B cell (primary cell): ENCODE data around the gene KCNQ5. TPM values are rescaled to one million over a fixed set of nuclear protein-coding genes. Genes with fewer than 3 reads are reported as not detected.

Experiments
- ATAC-seq: fragments of 200-7000 bp; cut with Tn5 transposase; one replicate; pipeline ENCODE4 v1.10.0; 2021; ENCODE audit warnings: low read depth, mild to moderate bottlenecking, moderate number of reproducible peaks, moderate library complexity
- CTCF ChIA-PET: fragments of 350-600 bp; sonication (Branson Sonifier 250); formaldehyde crosslinking; loops from one replicate; lab custom pipeline; 2021; ENCODE audit warnings: antibody characterized with exemption, inconsistent platforms; lab: Charles Lee
- POLR2A ChIA-PET: fragments of 350-600 bp; sonication (Branson Sonifier 250); formaldehyde crosslinking; loops from one replicate; lab custom pipeline; 2021; ENCODE audit warnings: antibody characterized with exemption; lab: Charles Lee
- DNase-seq: peaks from one replicate; pipeline ENCODE4 v3.0.0; 2013
- H2AFZ ChIP-seq: 2 replicates; pipeline ENCODE4 v1.6.1; 2012; ENCODE audit warnings: mild to moderate bottlenecking, low read depth, low read length; ENCODE audit not compliant: insufficient read depth, poor library complexity, severe bottlenecking
- H3K27ac ChIP-seq, 2 donors: 1 replicate in 1 of 2; 2 replicates in 1 of 2; pipeline ENCODE4 v1.5.1; 2012 to 2013; ENCODE audit warnings: low read length in 2 of 2, mild to moderate bottlenecking in 2 of 2, moderate library complexity in 1 of 2
- H3K27me3 ChIP-seq, 4 experiments: fragments of 200-600 bp in 1 of 4; sonication (generic) in 1 of 4; replicated peaks in 1 of 4; 1 replicate in 2 of 4; 2 replicates in 2 of 4; pipeline versions ENCODE4 v1.6.1 to v1.7.0; 2013 to 2016; ENCODE audit warnings: low read length in 3 of 4, mild to moderate bottlenecking in 2 of 4, mixed read lengths in 1 of 4, moderate library complexity in 1 of 4; ENCODE audit not compliant: insufficient read depth in 4 of 4, control insufficient read depth in 3 of 4; ENCODE audit errors: control extremely low read depth in 1 of 4
- H3K36me3 ChIP-seq, 2 experiments: replicated peaks in 1 of 2; 1 replicate in 1 of 2; 2 replicates in 1 of 2; pipeline versions ENCODE4 v1.6.1 to v1.7.1; 2013; ENCODE audit warnings: low read length in 1 of 2; ENCODE audit not compliant: insufficient read depth in 2 of 2, control insufficient read depth in 1 of 2; ENCODE audit errors: control extremely low read depth in 1 of 2, extremely low read depth in 1 of 2
- H3K4me1 ChIP-seq, 2 donors: fragments of 200-600 bp in 1 of 2; sonication (generic) in 1 of 2; 1 replicate in 1 of 2; 2 replicates in 1 of 2; pipeline versions ENCODE4 v1.5.1 to v1.6.1; 2013 to 2017; ENCODE audit warnings: low read length in 2 of 2; ENCODE audit not compliant: control insufficient read depth in 2 of 2, insufficient read depth in 2 of 2
- H3K4me2 ChIP-seq: replicated peaks from 2 replicates; pipeline ENCODE3; 2012; ENCODE audit warnings: mild to moderate bottlenecking, low read depth, low read length; ENCODE audit not compliant: poor library complexity, severe bottlenecking
- H3K4me3 ChIP-seq, 5 experiments: fragments of 200-600 bp in 1 of 5; sonication (generic) in 1 of 5; 1 replicate in 3 of 5; 2 replicates in 2 of 5; pipeline versions ENCODE4 v1.5.1 to v1.7.0; 2011 to 2016; ENCODE audit warnings: low read length in 4 of 5, mild to moderate bottlenecking in 4 of 5, low read depth in 2 of 5, control low read depth in 1 of 5, moderate library complexity in 1 of 5; ENCODE audit not compliant: insufficient read depth in 1 of 5; ENCODE audit errors: control extremely low read depth in 1 of 5, extremely low read depth in 1 of 5
- H3K79me2 ChIP-seq: fragments of 200-600 bp; sonication (generic); one replicate; pipeline ENCODE4 v1.6.0; 2016; ENCODE audit warnings: low read length; ENCODE audit not compliant: control insufficient read depth, insufficient read depth
- H3K9ac ChIP-seq: fragments of 200-600 bp; sonication (generic); 2 replicates; pipeline ENCODE4 v1.6.1; 2017; ENCODE audit warnings: mild to moderate bottlenecking, low read length, moderate library complexity
- H3K9me3 ChIP-seq, 3 donors: one replicate each; pipeline versions ENCODE4 v1.6.1 to v1.7.1; 2013; ENCODE audit warnings: low read length in 2 of 3; ENCODE audit not compliant: control insufficient read depth in 2 of 3, insufficient read depth in 1 of 3; ENCODE audit errors: control extremely low read depth in 1 of 3
- H4K20me1 ChIP-seq: 2 replicates; pipeline ENCODE4 v1.6.0; 2012; ENCODE audit warnings: mild to moderate bottlenecking, low read length; ENCODE audit not compliant: insufficient read depth, control insufficient read depth, poor library complexity, severe bottlenecking
- H3K27ac Mint-ChIP-seq: one replicate; pipeline ENCODE4 v1.8.0; 2021; ENCODE audit warnings: mixed read lengths
- H3K27me3 Mint-ChIP-seq: one replicate; pipeline ENCODE4 v1.8.0; 2021; ENCODE audit warnings: mixed read lengths
- H3K4me1 Mint-ChIP-seq: one replicate; pipeline ENCODE4 v1.8.0; 2021; ENCODE audit warnings: mixed read lengths
- H3K4me3 Mint-ChIP-seq: one replicate; pipeline ENCODE4 v1.8.0; 2021; ENCODE audit warnings: mixed read lengths
- H3K9me3 Mint-ChIP-seq: one replicate; pipeline ENCODE4 v1.8.0; 2022; ENCODE audit warnings: mixed read lengths; ENCODE audit not compliant: insufficient read depth
- EZH2 ChIP-seq: IDR thresholded peaks from 2 replicates; pipeline ENCODE4 v1.6.1; 2012; ENCODE audit warnings: borderline replicate concordance, low read depth, mild to moderate bottlenecking, moderate library complexity, low read length; ENCODE audit not compliant: insufficient read depth, poor library complexity, severe bottlenecking
- WGBS: methylation state at CpG from one replicate; pipeline ENCODE4 v1.1.5; 2013; ENCODE audit warnings: missing lambda C conversion rate; ENCODE audit not compliant: insufficient coverage; 5-methylcytosine and 5-hydroxymethylcytosine counted together
- intact Hi-C: fragments of 100-400 bp; cut with micrococcal nuclease; formaldehyde crosslinking; loops from one replicate; pipeline ENCODE4 v1.10.0; 2022
- polyA plus RNA-seq: library from polyadenylated mRNA; depleted of rRNA; stranded (reverse); fragments of >200 nt; gene quantifications from 2 replicates; pipeline ENCODE4 v1.2.3, GENCODE V29; 2012
- total RNA-seq, 2 donors: library from RNA; stranded (reverse); fragments of 120-200 nt in 1 of 2; gene quantifications; 1 replicate in 1 of 2; 2 replicates in 1 of 2; pipeline versions ENCODE4 v1.2.3 to v1.2.4, GENCODE V29; 2013 to 2022
- TF ChIP-seq, protein P1 (sequence below): fragments of 200-600 bp; IDR thresholded peaks from one replicate; pipeline ENCODE4 v1.8.0; 2022; ENCODE audit warnings: antibody characterized with exemption, mild to moderate bottlenecking

Gene KCNQ5
- total and polyA plus RNA-seq, 2 donors (not counting 1 experiment from before 2014, with no cell fraction given), result 2.3 to 9.4 TPM

DNA sequence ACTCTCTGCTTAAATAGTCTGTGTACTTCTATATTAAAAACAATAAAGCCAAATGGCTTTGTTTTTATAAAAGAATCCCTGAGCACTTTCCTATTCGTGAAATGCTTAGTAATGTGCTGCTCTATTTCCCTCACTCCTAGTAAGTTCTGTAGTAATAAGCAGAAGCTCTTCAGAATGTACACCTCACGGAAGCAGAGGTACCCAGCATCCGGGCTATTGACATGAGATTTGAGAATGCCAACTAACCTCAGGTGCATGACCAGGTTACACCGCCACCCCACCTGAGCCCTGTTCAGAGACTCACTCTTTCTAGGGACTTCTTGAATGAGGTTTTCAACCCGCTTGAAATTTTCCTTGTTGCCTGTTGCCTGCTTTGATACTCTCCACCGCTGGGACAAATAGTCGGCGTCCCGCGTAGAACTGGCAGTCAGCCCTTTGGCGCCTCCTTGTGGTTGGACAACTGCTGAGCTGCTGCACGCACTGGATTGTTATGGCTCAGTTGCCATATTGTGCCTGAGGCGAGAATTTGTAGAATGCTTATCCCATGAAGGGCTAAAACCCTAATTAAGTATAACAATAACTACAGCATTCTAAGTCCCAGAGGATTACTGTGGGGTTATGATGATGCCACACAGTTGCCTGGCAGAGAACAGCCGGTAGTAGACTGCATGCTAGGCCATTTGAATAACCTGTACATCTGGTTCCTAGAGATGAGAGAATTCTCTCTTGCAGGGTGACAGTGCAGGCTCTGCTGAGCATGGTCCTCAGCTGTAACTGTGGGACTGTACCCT is 508.0 kb downstream of the KCNQ5 start:
- Mint-ChIP-seq H3K9me3 (no peaks in the 10 kb centered on the region), H3K4me1 (peaks cover 7% of the 10 kb centered on the region), H3K4me3 (peak overlapping the region; percentile 61), H3K27ac (no peak overlapping the region), H3K27me3 (no peaks in the 10 kb centered on the region)
- H3K9me3 ChIP-seq, result peaks cover 0 to 3% (median 0%) of the 10 kb centered on the region in 3 donors
- peak overlapping the region; percentile 59 for H3K4me2 ChIP-seq
- ATAC-seq (peak; percentile 93), DNase-seq (peak; percentile 82)
- intact Hi-C loops, result loop anchor here (1.0 to 5.0 kb wide), 5 partner anchors 51 to 718 kb away; no protein-coding TSS in a partner anchor
- peaks cover 3 to 6% of the 10 kb centered on the region in 2 donors for H3K4me1 ChIP-seq
- peak overlapping the region in 3 of 5 experiments; percentile 3 to 36 (median 25) for H3K4me3 ChIP-seq
- POLR2A ChIA-PET, result interaction anchor here (1.1 to 1.3 kb wide), 2 partner anchors 509 to 513 kb away, joined by 3 read pairs; no protein-coding TSS in a partner anchor
- 31% methylated on average over 10 of the region's 14 CpGs for WGBS
- H3K27me3 ChIP-seq, result no peaks in the 10 kb centered on the region
- no peaks in the 10 kb centered on the region for H3K36me3 ChIP-seq
- CTCF ChIA-PET, result interaction anchor here (0.5 to 14.4 kb wide), 30 partner anchors 8 to 760 kb away, joined by 3 to 586 read pairs (median 4); partner anchors contain the start of gene KCNQ5
- peak overlapping the region; percentile 42 for H3K9ac ChIP-seq
- TF ChIP-seq, protein P1, sequence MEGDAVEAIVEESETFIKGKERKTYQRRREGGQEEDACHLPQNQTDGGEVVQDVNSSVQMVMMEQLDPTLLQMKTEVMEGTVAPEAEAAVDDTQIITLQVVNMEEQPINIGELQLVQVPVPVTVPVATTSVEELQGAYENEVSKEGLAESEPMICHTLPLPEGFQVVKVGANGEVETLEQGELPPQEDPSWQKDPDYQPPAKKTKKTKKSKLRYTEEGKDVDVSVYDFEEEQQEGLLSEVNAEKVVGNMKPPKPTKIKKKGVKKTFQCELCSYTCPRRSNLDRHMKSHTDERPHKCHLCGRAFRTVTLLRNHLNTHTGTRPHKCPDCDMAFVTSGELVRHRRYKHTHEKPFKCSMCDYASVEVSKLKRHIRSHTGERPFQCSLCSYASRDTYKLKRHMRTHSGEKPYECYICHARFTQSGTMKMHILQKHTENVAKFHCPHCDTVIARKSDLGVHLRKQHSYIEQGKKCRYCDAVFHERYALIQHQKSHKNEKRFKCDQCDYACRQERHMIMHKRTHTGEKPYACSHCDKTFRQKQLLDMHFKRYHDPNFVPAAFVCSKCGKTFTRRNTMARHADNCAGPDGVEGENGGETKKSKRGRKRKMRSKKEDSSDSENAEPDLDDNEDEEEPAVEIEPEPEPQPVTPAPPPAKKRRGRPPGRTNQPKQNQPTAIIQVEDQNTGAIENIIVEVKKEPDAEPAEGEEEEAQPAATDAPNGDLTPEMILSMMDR, result peak; percentile 100
- no peak for TF ChIP-seq EZH2
- H2AFZ ChIP-seq, result peak overlapping the region; percentile 64
- no peaks in the 10 kb centered on the region for H3K79me2 ChIP-seq
- H3K27ac ChIP-seq, result no peak overlapping the region
- H4K20me1 ChIP-seq, result no peaks in the 10 kb centered on the region

DNA sequence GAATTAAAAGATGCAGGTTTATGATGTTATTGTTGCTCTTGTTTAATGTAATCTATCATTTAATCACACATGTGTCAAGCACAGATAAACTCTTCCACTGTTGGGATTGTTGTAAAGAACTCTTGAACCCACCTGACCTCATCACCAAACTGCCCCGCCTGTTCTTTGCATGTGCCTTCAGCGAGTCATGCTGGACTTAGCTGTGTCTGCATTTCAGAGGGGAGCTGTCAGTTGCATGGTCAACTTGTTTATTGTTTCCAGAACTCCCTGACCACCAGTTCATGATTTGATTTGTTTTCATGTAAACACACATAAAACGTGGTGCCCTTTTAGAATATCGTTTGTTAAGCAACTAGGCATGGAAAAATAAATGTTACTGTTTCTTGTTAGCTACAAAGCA is 509.8 kb downstream of the KCNQ5 start:
- no peaks in the 10 kb centered on the region for H3K27me3 ChIP-seq
- H2AFZ ChIP-seq, result no peak overlapping the region
- intact Hi-C loops, result loop anchor here (5.0 kb wide), 1 partner anchor 196 kb away; no protein-coding TSS in a partner anchor
- peaks cover 3 to 6% of the 10 kb centered on the region in 2 donors for H3K4me1 ChIP-seq
- POLR2A ChIA-PET, result no interaction called here
- Mint-ChIP-seq H3K4me3 (no peak overlapping the region), H3K27me3 (no peaks in the 10 kb centered on the region), H3K4me1 (peaks cover 7% of the 10 kb centered on the region), H3K9me3 (no peaks in the 10 kb centered on the region), H3K27ac (no peak overlapping the region)
- H3K4me3 ChIP-seq, result no peak overlapping the region
- CTCF ChIA-PET, result interaction anchor here (0.6 to 14.4 kb wide), 10 partner anchors 10 to 718 kb away, joined by 3 to 586 read pairs (median 4); partner anchors contain the start of gene KCNQ5
- no peaks in the 10 kb centered on the region for H4K20me1 ChIP-seq
- no peak for DNase-seq
- no peak for ATAC-seq
- H3K79me2 ChIP-seq, result no peaks in the 10 kb centered on the region
- WGBS, result 100% methylated on average over 2 of the region's 4 CpGs
- no peak overlapping the region for H3K4me2 ChIP-seq
- H3K27ac ChIP-seq, result no peak overlapping the region
- no peak overlapping the region for H3K9ac ChIP-seq
- TF ChIP-seq, protein P1, result no peak
- TF ChIP-seq EZH2, result no peak
- no peaks in the 10 kb centered on the region for H3K36me3 ChIP-seq
- H3K9me3 ChIP-seq, result peaks cover 0 to 3% (median 0%) of the 10 kb centered on the region in 3 donors
